ES-I3 (cell line): ENCODE data around the gene PPP4R2.
"Not testable (repeated sequence)": the region's sequence is repeated elsewhere in the genome, so short reads cannot be mapped to it uniquely, and the experiment has no call there.

ENCODE experiments used
- H3K36me3 ChIP-seq: 2 replicates; pipeline ENCODE4 v1.6.1; 2013; ENCODE audit warnings: mild to moderate bottlenecking, low read length, control low read depth, moderate library complexity; ENCODE audit not compliant: insufficient read depth
- H3K4me1 ChIP-seq: 2 replicates; pipeline ENCODE4 v1.6.1; 2013; ENCODE audit warnings: mild to moderate bottlenecking, control low read depth, low read length; ENCODE audit not compliant: insufficient read depth
- H3K9ac ChIP-seq: 2 replicates; pipeline ENCODE4 v1.6.1; 2013; ENCODE audit warnings: low read depth, mild to moderate bottlenecking, low read length, moderate library complexity
- H3K9me3 ChIP-seq: 2 replicates; pipeline ENCODE4 v1.6.1; 2013; ENCODE audit warnings: mild to moderate bottlenecking, low read length, moderate library complexity; ENCODE audit not compliant: control insufficient read depth, insufficient read depth

The PPP4R2 gene

GRCh38 chr3:72996121-72996472, 514 bp upstream of the PPP4R2 start:
- Histone ChIP-seq H3K36me3 (peaks cover 11% of the 10 kb centered on the region), H3K4me1 (peaks cover 19% of the 10 kb centered on the region), H3K9me3 (no peaks in the 10 kb centered on the region), H3K9ac (peak overlapping the region; percentile 97)

- Histone ChIP-seq H3K9me3 (no peaks in the 10 kb centered on the region), H3K36me3 (peaks cover 11% of the 10 kb centered on the region), H3K4me1 (peaks cover 19% of the 10 kb centered on the region), H3K9ac (peak overlapping the region; percentile 97)
Observed at GRCh38 chr3:72997421-72997961, 880 bp downstream of the PPP4R2 start.

GRCh38 chr3:72998466-72998865, 1.9 kb downstream of the PPP4R2 start:
- Histone ChIP-seq H3K9ac (peak overlapping the region; percentile 97), H3K4me1 (peaks cover 19% of the 10 kb centered on the region), H3K9me3 (no peaks in the 10 kb centered on the region), H3K36me3 (peaks cover 11% of the 10 kb centered on the region)

GRCh38 chr3:72999951-73000350, 3.3 kb downstream of the PPP4R2 start:
- peaks cover 19% of the 10 kb centered on the region for H3K4me1 ChIP-seq
- H3K9me3 ChIP-seq = no peaks in the 10 kb centered on the region
- H3K9ac ChIP-seq = no peak overlapping the region
- H3K36me3 ChIP-seq = peaks cover 15% of the 10 kb centered on the region

- not testable (repeated sequence) for H3K9ac ChIP-seq, H3K9me3 ChIP-seq
- H3K4me1 ChIP-seq = peaks cover 19% of the 10 kb centered on the region
- H3K36me3 ChIP-seq = peaks cover 15% of the 10 kb centered on the region
Observed at GRCh38 chr3:73003050-73003449, 6.4 kb downstream of the PPP4R2 start.

- no peak overlapping the region for H3K9ac ChIP-seq
- H3K9me3 ChIP-seq = no peaks in the 10 kb centered on the region
- peaks cover 5% of the 10 kb centered on the region for H3K36me3 ChIP-seq
- peaks cover 8% of the 10 kb centered on the region; the same call in 1 of the 2 replicates for H3K4me1 ChIP-seq
Observed at GRCh38 chr3:73004316-73004715, 7.7 kb downstream of the PPP4R2 start.

- H3K9me3 ChIP-seq = no peaks in the 10 kb centered on the region
- no peaks in the 10 kb centered on the region for H3K4me1 ChIP-seq
- peaks cover 4% of the 10 kb centered on the region; the same call in 1 of the 2 replicates for H3K36me3 ChIP-seq
- no peak overlapping the region for H3K9ac ChIP-seq
Observed at GRCh38 chr3:73007992-73008712, 11.5 kb downstream of the PPP4R2 start.

- Histone ChIP-seq H3K9ac (no peak overlapping the region), H3K9me3 (no peaks in the 10 kb centered on the region), H3K36me3 (peaks cover 4% of the 10 kb centered on the region; the same call in 1 of the 2 replicates), H3K4me1 (no peaks in the 10 kb centered on the region)
Observed at GRCh38 chr3:73009008-73009407, 12.4 kb downstream of the PPP4R2 start.

- H3K9me3 ChIP-seq = no peaks in the 10 kb centered on the region
- H3K4me1 ChIP-seq = no peaks in the 10 kb centered on the region
- no peaks in the 10 kb centered on the region for H3K36me3 ChIP-seq
- no peak overlapping the region for H3K9ac ChIP-seq
Observed at GRCh38 chr3:73009750-73010149, 13.1 kb downstream of the PPP4R2 start.

GRCh38 chr3:73010158-73010557, 13.5 kb downstream of the PPP4R2 start:
- H3K36me3 ChIP-seq = no peaks in the 10 kb centered on the region
- H3K9ac ChIP-seq = no peak overlapping the region
- no peaks in the 10 kb centered on the region for H3K4me1 ChIP-seq

GRCh38 chr3:73018298-73018697, 21.7 kb downstream of the PPP4R2 start:
- Histone ChIP-seq H3K36me3 (no peaks in the 10 kb centered on the region), H3K9ac (no peak overlapping the region), H3K9me3 (no peaks in the 10 kb centered on the region), H3K4me1 (peaks cover 5% of the 10 kb centered on the region)

More at GRCh38 chr3:73010158-73010557, 13.5 kb downstream of the PPP4R2 start:
- H3K9me3 ChIP-seq = no peaks in the 10 kb centered on the region

- Histone ChIP-seq H3K4me1 (peaks cover 5% of the 10 kb centered on the region), H3K36me3 (no peaks in the 10 kb centered on the region), H3K9ac (no peak overlapping the region), H3K9me3 (no peaks in the 10 kb centered on the region)
Observed at GRCh38 chr3:73018790-73019441, 22.3 kb downstream of the PPP4R2 start.

- no peak overlapping the region for H3K9ac ChIP-seq
- H3K9me3 ChIP-seq = no peaks in the 10 kb centered on the region
- H3K4me1 ChIP-seq = peaks cover 10% of the 10 kb centered on the region
- H3K36me3 ChIP-seq = no peaks in the 10 kb centered on the region
Observed at GRCh38 chr3:73021301-73021835, 24.8 kb downstream of the PPP4R2 start.

GRCh38 chr3:73024836-73025235, 28.2 kb downstream of the PPP4R2 start:
- Histone ChIP-seq H3K9ac (no peak overlapping the region), H3K36me3 (no peaks in the 10 kb centered on the region), H3K4me1 (peaks cover 14% of the 10 kb centered on the region), H3K9me3 (no peaks in the 10 kb centered on the region)
